ENCODE results near the gene TUBA4A. TPM values are rescaled to one million over a fixed set of nuclear protein-coding genes. Genes with fewer than 3 reads are reported as not detected.

The TUBA4A gene
- total and polyA plus RNA-seq, 10 of the 15 experiments (the other 5 are each of a cell fraction or from before 2014, with no cell fraction given) = 58.2 to 325 (median 134) TPM

DNA sequence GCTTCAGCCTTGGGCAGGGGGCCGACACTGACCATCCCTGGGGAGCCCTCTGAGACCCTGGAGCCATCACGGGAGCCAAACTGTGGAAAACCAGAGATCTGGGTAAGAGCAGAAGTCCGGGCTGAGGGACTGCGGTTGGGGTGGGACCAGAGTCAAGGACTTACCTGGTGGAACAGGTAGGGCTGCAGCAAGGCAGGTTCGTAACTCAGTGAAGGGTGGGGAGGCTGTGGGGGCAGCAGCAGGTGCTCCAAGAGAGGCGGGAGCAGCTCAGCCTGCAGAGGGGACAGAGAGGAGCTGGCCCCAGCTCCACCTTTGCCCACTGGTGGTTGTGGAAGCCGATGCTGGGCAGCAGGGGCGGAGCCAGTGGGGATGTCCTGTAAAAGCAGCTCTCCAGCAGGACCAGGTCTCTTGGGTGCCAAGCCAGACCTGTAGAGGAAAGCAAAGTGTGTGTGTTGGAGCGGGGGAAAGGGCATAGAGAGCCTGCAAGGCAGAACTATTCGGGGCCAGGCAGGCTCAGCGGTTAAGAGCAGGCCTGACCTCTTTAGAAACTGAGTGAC is 48.8 kb upstream of the TUBA4A start:
- no peak overlapping the region for H3K4me2 ChIP-seq (ENCODE audit: control insufficient read depth, insufficient read depth)
- ChIA-PET SMC1A (ENCODE audit: uncharacterized antibody, unreplicated experiment) (interaction anchor here (5.8 kb wide), 1 partner anchor 144 kb away, joined by 36 read pairs; the partner anchor contains the start of gene NHEJ1), CTCF (interaction anchor here (0.7 to 10.9 kb wide), 2 partner anchors 147 to 260 kb away, joined by 4 to 208 read pairs; partner anchors contain the start of gene NHEJ1), RAD21 (ENCODE audit: unreplicated experiment) (interaction anchor here (1.0 kb wide), 1 partner anchor 146 kb away, joined by 4 read pairs; no protein-coding TSS in a partner anchor), POLR2A (interaction anchor here (0.6 kb wide), 1 partner anchor 118 kb away, joined by 4 read pairs; no protein-coding TSS in a partner anchor)
- ATAC-seq (no peak), DNase-seq (ENCODE audit: low read depth, low spot score) (no peak), FAIRE-seq (no peak)
- H3K27me3 ChIP-seq (replicated peaks in 1 of 2; ENCODE audit: control insufficient read depth in 2 of 2, insufficient read depth in 2 of 2, low read length in 1 of 2) = peaks cover 4 to 5% of the 10 kb centered on the region in 2 experiments; a peak in 2 of 4 replicates
- H3K9me3 ChIP-seq (replicated peaks; ENCODE audit: control insufficient read depth, insufficient read depth, low read length) = no peaks in the 10 kb centered on the region
- no TSS peak for BruUV-seq (replicated peaks)
- in situ Hi-C loops (cut with MboI) (no loop called here), intact Hi-C loops (cut with micrococcal nuclease; ENCODE audit: unreplicated experiment) (no loop called here)
- no peaks in the 10 kb centered on the region for H4K20me1 ChIP-seq (ENCODE audit: control insufficient read depth, insufficient read depth)
- H3K9ac ChIP-seq (ENCODE audit: control insufficient read depth, insufficient read depth, low read length) = no peak overlapping the region
- H3K4me1 ChIP-seq (ENCODE audit: control insufficient read depth, insufficient read depth, low read length) = no peaks in the 10 kb centered on the region
- no peak overlapping the region for H3K27ac ChIP-seq (ENCODE audit: control insufficient read depth, insufficient read depth)
- 29% methylated on average over 11 of the region's 11 CpGs for WGBS (ENCODE audit: insufficient coverage, insufficient replicate concordance, low lambda C conversion rate, missing lambda C conversion rate)
- no peak for TF ChIP-seq ZBTB11 (CRISPR knock-in tag; IDR thresholded peaks at IDR 0.05)
- no peak for TF ChIP-seq IKZF2 (IDR thresholded peaks at IDR 0.05)
- TF ChIP-seq STAT3 (IDR thresholded peaks at IDR 0.05; ENCODE audit: low read depth, low read length) = no peak
- TF ChIP-seq, protein P1, sequence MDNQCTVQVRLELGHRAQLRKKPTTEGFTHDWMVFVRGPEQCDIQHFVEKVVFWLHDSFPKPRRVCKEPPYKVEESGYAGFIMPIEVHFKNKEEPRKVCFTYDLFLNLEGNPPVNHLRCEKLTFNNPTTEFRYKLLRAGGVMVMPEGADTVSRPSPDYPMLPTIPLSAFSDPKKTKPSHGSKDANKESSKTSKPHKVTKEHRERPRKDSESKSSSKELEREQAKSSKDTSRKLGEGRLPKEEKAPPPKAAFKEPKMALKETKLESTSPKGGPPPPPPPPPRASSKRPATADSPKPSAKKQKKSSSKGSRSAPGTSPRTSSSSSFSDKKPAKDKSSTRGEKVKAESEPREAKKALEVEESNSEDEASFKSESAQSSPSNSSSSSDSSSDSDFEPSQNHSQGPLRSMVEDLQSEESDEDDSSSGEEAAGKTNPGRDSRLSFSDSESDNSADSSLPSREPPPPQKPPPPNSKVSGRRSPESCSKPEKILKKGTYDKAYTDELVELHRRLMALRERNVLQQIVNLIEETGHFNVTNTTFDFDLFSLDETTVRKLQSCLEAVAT (IDR thresholded peaks at IDR 0.05) = no peak
- no peak for TF ChIP-seq RFX5 (IDR thresholded peaks at IDR 0.05; ENCODE audit: low read depth, low read length)
- no peak overlapping the region for H2AFZ ChIP-seq (ENCODE audit: control insufficient read depth, low read depth, low read length)
- H3K4me3 ChIP-seq = no peak overlapping the region
- no peaks in the 10 kb centered on the region for H3K79me2 ChIP-seq (ENCODE audit: control insufficient read depth, insufficient read depth, low read length)
- no peaks in the 10 kb centered on the region for H3K36me3 ChIP-seq (ENCODE audit: control insufficient read depth in 2 of 2, insufficient read depth in 2 of 2, low read length in 1 of 2)

Data from GM12878 (cell line).